Activated naive CD8-positive, alpha-beta T cell treated with anti-CD3 and anti-CD28 coated beads, Interleukin-2, amount 10 ng/mL, durations not matched to agents 7 days and 5 days (primary cell): ENCODE measurements around the gene ZNF418. TPM values are rescaled to one million over a fixed set of nuclear protein-coding genes. Genes with fewer than 3 reads are reported as not detected.
"Not testable (repeated sequence)": the region's sequence is repeated elsewhere in the genome, so short reads cannot be mapped to it uniquely, and the experiment has no call there.

Source experiments
- ATAC-seq: fragments of 150-1000 bp; cut with Tn5 transposase; one replicate; pipeline ENCODE4 v1.10.0; 2021; ENCODE audit warnings: low read depth, moderate library complexity
- POLR2A ChIA-PET: fragments of 350-600 bp; sonication (Branson Sonifier 250); formaldehyde crosslinking; loops from one replicate; lab custom pipeline; 2021; ENCODE audit warnings: antibody characterized with exemption; lab: Charles Lee
- DNase-seq: peaks from one replicate; pipeline ENCODE4 v3.0.0; 2021
- H3K27ac Mint-ChIP-seq: one replicate; pipeline ENCODE4 v1.8.0; 2022; ENCODE audit warnings: mild to moderate bottlenecking, mixed read lengths
- H3K27me3 Mint-ChIP-seq: one replicate; pipeline ENCODE4 v1.8.0; 2022; ENCODE audit warnings: mild to moderate bottlenecking, moderate library complexity, mixed read lengths
- H3K36me3 Mint-ChIP-seq: one replicate; pipeline ENCODE4 v1.8.0; 2021; ENCODE audit warnings: mild to moderate bottlenecking, mixed read lengths
- H3K4me1 Mint-ChIP-seq: one replicate; pipeline ENCODE4 v1.8.0; 2021; ENCODE audit warnings: mixed read lengths
- H3K4me3 Mint-ChIP-seq: one replicate; pipeline ENCODE4 v1.8.0; 2022; ENCODE audit warnings: mild to moderate bottlenecking, moderate library complexity, mixed read lengths
- H3K9me3 Mint-ChIP-seq: one replicate; pipeline ENCODE4 v1.8.0; 2021; ENCODE audit warnings: mixed read lengths
- total RNA-seq, 2 experiments: library from RNA; stranded (reverse); gene quantifications; one replicate each; pipeline ENCODE4 v1.2.3, GENCODE V29; 2021

Gene ZNF418
- total RNA-seq, 2 experiments from 2014 or later, result 14.8 to 16.8 TPM

GRCh38 chr19:57873883-57874799 lies 61.1 kb downstream of the ZNF418 start:
- POLR2A ChIA-PET, result not testable (repeated sequence)
- peaks cover 40% of the 10 kb centered on the region for H3K9me3 Mint-ChIP-seq

DNA sequence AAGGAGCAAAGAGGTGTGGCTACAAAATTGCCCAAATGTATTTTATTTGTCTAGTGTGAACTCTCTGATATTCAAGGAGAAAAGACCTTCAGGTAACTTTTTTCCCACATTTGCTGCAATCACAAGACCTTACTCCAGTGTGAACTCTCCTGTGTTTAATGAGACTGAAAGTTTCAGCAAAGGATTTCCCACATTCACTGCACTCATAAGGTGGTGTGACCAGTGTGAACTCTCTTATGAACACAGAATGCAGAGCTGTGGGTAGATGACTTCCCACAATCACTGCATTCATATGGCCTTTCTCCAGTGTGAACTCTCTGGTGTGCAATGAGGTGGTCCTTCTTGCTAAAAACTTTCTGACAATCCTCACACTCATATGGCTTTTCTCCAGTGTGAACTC lies 62.8 kb downstream of the ZNF418 start:
- POLR2A ChIA-PET, result no interaction called here
- H3K4me1 Mint-ChIP-seq, result peaks cover 1% of the 10 kb centered on the region
- H3K9me3 Mint-ChIP-seq, result peaks cover 36% of the 10 kb centered on the region
- peaks cover 82% of the 10 kb centered on the region for H3K36me3 Mint-ChIP-seq
- no peaks in the 10 kb centered on the region for H3K27me3 Mint-ChIP-seq
- DNase-seq, result no peak
- no peak for ATAC-seq
- H3K4me3 Mint-ChIP-seq, result no peak overlapping the region
- no peak overlapping the region for H3K27ac Mint-ChIP-seq

More at GRCh38 chr19:57873883-57874799, 61.1 kb downstream of the ZNF418 start:
- H3K4me1 Mint-ChIP-seq, H3K27me3 Mint-ChIP-seq, ATAC-seq, DNase-seq, H3K4me3 Mint-ChIP-seq: not testable (repeated sequence)
- Mint-ChIP-seq H3K27ac (peak overlapping the region; percentile 47), H3K36me3 (peaks cover 80% of the 10 kb centered on the region)

Other genes with a start within 250 kb of the ZNF418 start
- gene ZNF154, start 226.2 kb downstream of the ZNF418 start, total RNA-seq, result 10 to 100 TPM; 14.9 to 17.3 TPM
- 10 to 100 TPM; 22.4 to 23.7 TPM for gene ZNF671, start 207.8 kb downstream of the ZNF418 start, total RNA-seq
- 10 to 100 TPM; 27.9 to 29.0 TPM for gene ZNF776, start 188.6 kb downstream of the ZNF418 start, total RNA-seq
- 10 to 100 TPM; 29.0 to 29.2 TPM for gene ZNF586, start 165.7 kb downstream of the ZNF418 start, total RNA-seq
- 10 to 100 TPM; 10.8 to 13.6 TPM for gene ZNF552, start 120.5 kb downstream of the ZNF418 start, total RNA-seq
- 10 to 100 TPM; 19.1 to 21.0 TPM for gene ZNF587B, start 105.1 kb downstream of the ZNF418 start, total RNA-seq
- 10 to 100 TPM; 46.6 to 52.7 TPM for gene ZNF587, start 85.5 kb downstream of the ZNF418 start, total RNA-seq
- 10 to 100 TPM; 38.4 to 43.3 TPM for gene ZNF814, start 46.4 kb downstream of the ZNF418 start, total RNA-seq
- 10 to 100 TPM; 35.8 to 36.5 TPM for gene ZNF417, start 18.8 kb downstream of the ZNF418 start, total RNA-seq
- 10 to 100 TPM; 16.0 to 18.8 TPM for gene ZNF256, start 12.3 kb upstream of the ZNF418 start, total RNA-seq
- gene C19orf18, start 39.1 kb upstream of the ZNF418 start, total RNA-seq, result under 1 TPM; 0.79 to 0.91 TPM
- 10 to 100 TPM; 21.3 to 22.2 TPM for gene ZNF606, start 67.4 kb upstream of the ZNF418 start, total RNA-seq
- gene ZSCAN1, start 98.6 kb upstream of the ZNF418 start, total RNA-seq, result not detected
- 1 to 10 TPM; 3.8 TPM for gene ZNF135, start 123.9 kb upstream of the ZNF418 start, total RNA-seq
- gene ZSCAN18, start 162.8 kb upstream of the ZNF418 start, total RNA-seq, result 10 to 100 TPM; 56.6 to 58.1 TPM
- 10 to 100 TPM; 10.1 to 10.3 TPM for gene ZNF329, start 215.4 kb upstream of the ZNF418 start, total RNA-seq
- 10 to 100 TPM; 54.6 to 56.9 TPM for gene ZNF274, start 247.7 kb upstream of the ZNF418 start, total RNA-seq